Right atrium auricular region (tissue), 2 donors: ENCODE results near the gene HES4. TPM values are rescaled to one million over a fixed set of nuclear protein-coding genes. Genes with fewer than 3 reads are reported as not detected.

Experiments
- DNase-seq: peaks from one replicate; pipeline ENCODE4 v3.0.0-alpha.2; 2019; ENCODE audit warnings: low spot score
- H3K27ac ChIP-seq, 2 donors: fragments of 200-600 bp; sonication (generic); 1 replicate in 1 of 2; 2 replicates in 1 of 2; pipeline ENCODE4 v1.5.1; 2016 to 2019
- H3K27me3 ChIP-seq, 2 donors: fragments of 200-600 bp; sonication (generic); one replicate each; pipeline versions ENCODE4 v1.5.1 to v1.6.0; 2017 to 2019
- H3K36me3 ChIP-seq: fragments of 200-600 bp; sonication (generic); one replicate; pipeline ENCODE4 v1.5.1; 2016
- H3K4me1 ChIP-seq, 2 donors: fragments of 200-600 bp; sonication (generic); one replicate each; pipeline versions ENCODE4 v1.5.1 to v1.6.0; 2017 to 2019
- H3K4me3 ChIP-seq, 2 donors: fragments of 200-600 bp; sonication (generic); 1 replicate in 1 of 2; 2 replicates in 1 of 2; pipeline ENCODE4 v1.5.1; 2017 to 2019; ENCODE audit warnings: mild to moderate bottlenecking in 1 of 2, moderate library complexity in 1 of 2
- H3K9me3 ChIP-seq, 2 donors: fragments of 200-600 bp; sonication (generic); one replicate each; pipeline ENCODE4 v1.5.1; 2019
- CTCF ChIP-seq, 2 donors: fragments of 200-600 bp; sonication (generic); IDR thresholded peaks; one replicate each; pipeline ENCODE4 v1.5.1; 2019; ENCODE audit warnings: antibody characterized with exemption in 2 of 2
- total RNA-seq, 2 donors: library from RNA; depleted of rRNA; stranded (reverse); fragments of >200 nt; gene quantifications; one replicate each; pipeline ENCODE4 v1.1.0, GENCODE V29; 2016

Gene HES4
- total RNA-seq, 2 donors from 2014 or later: 31.8 to 68.4 TPM

GRCh38 chr1:967466-968343 is 32.2 kb downstream of the HES4 start:
- no peak overlapping the region for H3K4me3 ChIP-seq
- peaks cover 4 to 14% of the 10 kb centered on the region in 2 donors for H3K27me3 ChIP-seq

DNA sequence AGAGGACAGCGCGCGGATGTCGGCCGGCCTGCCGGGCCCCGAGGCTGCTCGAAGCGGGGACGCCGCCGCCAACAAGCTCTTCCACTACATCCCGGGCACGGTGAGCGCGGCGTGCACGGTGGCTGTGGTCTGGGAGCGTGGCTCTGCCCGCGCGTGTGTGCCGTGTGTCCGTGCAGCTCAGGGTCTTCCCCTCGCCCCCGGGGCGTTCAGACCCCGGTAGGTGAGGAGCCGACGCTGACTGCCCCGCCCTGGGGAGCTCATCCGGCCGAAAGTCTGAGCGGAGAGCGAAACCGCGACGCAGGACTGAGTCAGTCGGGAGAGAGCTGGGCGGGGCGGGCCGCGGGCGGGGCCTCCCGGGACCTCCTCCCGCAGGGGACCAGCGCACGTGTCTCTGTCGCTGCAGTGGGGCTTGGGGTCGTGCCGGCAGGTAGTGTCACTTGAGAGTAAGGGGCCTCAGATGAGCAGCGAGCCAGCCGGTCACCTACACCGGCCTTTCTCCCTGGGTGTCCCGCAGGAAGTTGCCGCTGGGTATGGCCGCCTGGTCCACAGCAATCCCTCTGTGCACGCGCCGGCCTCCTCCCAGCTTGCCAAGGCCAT is 33.1 kb downstream of the HES4 start:
- Histone ChIP-seq H3K9me3 (no peaks in the 10 kb centered on the region), H3K36me3 (no peaks in the 10 kb centered on the region), H3K4me1 (peaks cover 0 to 19% of the 10 kb centered on the region in 2 donors), H3K4me3 (peak overlapping the region; percentile 57 to 59), H3K27me3 (peaks cover 4 to 14% of the 10 kb centered on the region in 2 donors), H3K27ac (peak overlapping the region; percentile 34 to 58)
- TF ChIP-seq CTCF (IDR thresholded peaks at IDR 0.05): no peak
- peak; percentile 77 for DNase-seq

More at GRCh38 chr1:967466-968343, 32.2 kb downstream of the HES4 start:
- DNase-seq: no peak
- Histone ChIP-seq H3K4me1 (peaks cover 0 to 19% of the 10 kb centered on the region in 2 donors), H3K27ac (no peak overlapping the region), H3K36me3 (no peaks in the 10 kb centered on the region), H3K9me3 (no peaks in the 10 kb centered on the region)
- no peak for TF ChIP-seq CTCF (IDR thresholded peaks at IDR 0.05)

DNA sequence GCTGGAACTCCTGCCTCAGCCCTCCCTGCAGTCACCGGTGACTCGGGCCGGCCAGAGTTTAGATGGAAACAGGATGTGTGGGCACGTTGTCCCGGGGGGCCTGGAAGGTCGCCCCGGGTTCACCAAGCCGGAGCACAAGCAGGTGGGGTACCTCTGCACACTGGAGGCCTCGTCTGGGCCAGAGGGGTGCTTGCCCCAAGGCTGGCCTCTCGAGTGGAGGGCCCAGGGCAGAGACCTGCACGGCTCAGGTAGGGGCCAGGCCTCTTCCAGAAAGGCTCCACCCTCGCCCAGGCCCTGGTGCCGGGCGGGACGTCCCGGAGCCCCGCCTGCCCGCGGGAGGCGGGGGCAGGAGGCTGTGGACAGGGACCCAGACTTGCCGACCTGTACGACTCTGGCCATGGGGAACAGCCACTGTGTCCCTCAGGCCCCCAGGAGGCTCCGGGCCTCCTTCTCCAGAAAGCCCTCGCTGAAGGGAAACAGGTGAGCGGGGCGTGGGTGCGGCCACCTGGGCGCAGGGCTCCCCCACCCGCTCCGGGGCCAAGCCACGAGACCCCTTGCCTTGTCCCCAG is 33.7 kb downstream of the HES4 start, which contains the start of gene PLEKHN1:
Gene PLEKHN1 (plus strand): TSS at position 348 of the 569 bp plus-strand sequence. CDS start 50 bp downstream, at position 398.
- no peak for TF ChIP-seq CTCF (IDR thresholded peaks at IDR 0.05)
- Histone ChIP-seq H3K4me3 (peak within 1 kb of the TSS; percentile 57 to 59), H3K9me3 (no peaks in the 10 kb centered on the region), H3K27me3 (peaks cover 4 to 12% of the 10 kb centered on the region in 2 donors), H3K36me3 (no peaks in the 10 kb centered on the region), H3K27ac (peak within 1 kb of the TSS; percentile 34 to 58), H3K4me1 (peaks cover 0 to 22% of the 10 kb centered on the region in 2 donors)
- no peak for DNase-seq

- H3K9me3 ChIP-seq: no peaks in the 10 kb centered on the region
- peaks cover under 1 to 6% of the 10 kb centered on the region in 2 donors for H3K27me3 ChIP-seq
- no peak overlapping the region for H3K4me3 ChIP-seq
- DNase-seq: no peak
- no peaks in the 10 kb centered on the region for H3K36me3 ChIP-seq
- TF ChIP-seq CTCF (IDR thresholded peaks at IDR 0.05): no peak
- no peak overlapping the region for H3K27ac ChIP-seq
- H3K4me1 ChIP-seq: peaks cover 0 to 24% of the 10 kb centered on the region in 2 donors
These were observed 34.3 kb downstream of the HES4 start for GRCh38 chr1:965526-966134.

DNA sequence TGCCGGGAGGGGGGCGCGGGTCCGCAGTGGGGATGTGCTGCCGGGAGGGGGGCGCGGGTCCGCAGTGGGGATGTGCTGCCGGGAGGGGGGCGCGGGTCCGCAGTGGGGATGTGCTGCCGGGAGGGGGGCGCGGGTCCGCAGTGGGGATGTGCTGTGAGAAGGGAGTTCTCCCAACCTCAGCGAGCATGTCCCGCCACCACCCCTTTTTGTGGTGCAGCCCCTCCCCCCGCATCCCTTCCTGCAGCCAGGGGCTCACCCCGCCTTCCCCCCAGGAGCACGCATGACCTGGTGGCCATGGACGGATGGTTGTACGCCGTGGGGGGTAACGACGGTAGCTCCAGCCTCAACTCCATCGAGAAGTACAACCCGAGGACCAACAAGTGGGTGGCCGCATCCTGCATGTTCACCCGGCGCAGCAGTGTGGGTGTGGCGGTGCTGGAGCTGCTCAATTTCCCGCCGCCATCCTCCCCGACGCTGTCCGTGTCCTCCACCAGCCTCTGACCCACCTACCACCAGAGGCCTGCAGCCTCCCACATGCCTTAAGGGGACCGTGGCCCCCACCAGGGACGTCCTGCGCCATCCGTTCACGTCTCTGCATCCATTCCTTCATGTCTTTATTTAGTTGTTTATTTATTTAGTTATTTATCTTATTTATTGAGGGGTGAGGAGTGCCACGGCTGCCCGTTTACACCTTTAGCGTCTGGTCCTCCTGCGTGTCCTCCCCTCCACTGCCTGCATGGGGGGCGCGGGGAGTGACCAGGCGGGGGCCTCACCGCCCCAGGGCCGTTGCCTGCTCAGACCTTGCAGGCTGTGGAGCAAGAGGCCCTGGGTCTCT is 35.0 kb downstream of the HES4 start:
- H3K4me3 ChIP-seq: no peak overlapping the region
- no peaks in the 10 kb centered on the region for H3K27me3 ChIP-seq
- no peak overlapping the region for H3K27ac ChIP-seq
- no peaks in the 10 kb centered on the region for H3K36me3 ChIP-seq
- no peak for DNase-seq
- H3K9me3 ChIP-seq: no peaks in the 10 kb centered on the region
- peaks cover 0 to 29% of the 10 kb centered on the region in 2 donors for H3K4me1 ChIP-seq
- no peak for TF ChIP-seq CTCF (IDR thresholded peaks at IDR 0.05)
